Thyroid gland (tissue), 4 donors: ENCODE results near the gene IQCF6.

Experiments
- CTCF ChIP-seq, 6 experiments: fragments of 200-600 bp in 3 of 6; fragments of 450-650 bp in 3 of 6; sonication (generic) in 3 of 6; IDR thresholded peaks; one replicate each; pipeline ENCODE4 v1.5.1; 2016 to 2019; ENCODE audit warnings: antibody characterized with exemption in 6 of 6, mild to moderate bottlenecking in 2 of 6, inconsistent platforms in 1 of 6, moderate library complexity in 1 of 6
- POLR2A ChIP-seq, 2 donors: fragments of 450-650 bp; IDR thresholded peaks; one replicate each; pipeline ENCODE4 v1.6.1; 2017; ENCODE audit warnings: antibody characterized with exemption in 2 of 2, mild to moderate bottlenecking in 2 of 2, moderate library complexity in 1 of 2

GRCh38 chr3:51759203-51759602, 19.8 kb downstream of the IQCF6 start:
- TF ChIP-seq CTCF (IDR thresholded peaks at IDR 0.05) = no peak
- no peak for TF ChIP-seq POLR2A (IDR thresholded peaks at IDR 0.05)
